PC-3 (cell line): ENCODE results near the gene SELENOK. TPM values are rescaled to one million over a fixed set of nuclear protein-coding genes. Genes with fewer than 3 reads are reported as not detected.

ENCODE experiments used
- ATAC-seq: fragments of 200-7000 bp; cut with Tn5 transposase; 2 replicates; pipeline ENCODE4 v1.9.1; 2020; ENCODE audit warnings: mild to moderate bottlenecking, moderate library complexity
- BruUV-seq: library from RNA; stranded (reverse); fragments of 400-500 nt; replicated peaks from 2 replicates; lab custom pipeline; 2021; lab: Mats Ljungman, UMichigan
- CTCF ChIA-PET: fragments of 300-600 bp; sonication (Branson Sonifier 250); formaldehyde crosslinking; loops from one replicate; lab custom pipeline; 2022; ENCODE audit warnings: antibody characterized with exemption; lab: Charles Lee
- POLR2A ChIA-PET: fragments of 300-600 bp; sonication (Branson Sonifier 250); formaldehyde crosslinking; loops from one replicate; lab custom pipeline; 2022; ENCODE audit warnings: antibody characterized with exemption; ENCODE audit not compliant: unreplicated experiment; lab: Charles Lee
- DNase-seq: peaks from one replicate; pipeline ENCODE4 v3.0.0-alpha.2; 2015
- H2AFZ ChIP-seq: fragments of 300-600 bp; sonication (generic); 2 replicates; pipeline ENCODE4 v1.6.0; 2016; ENCODE audit warnings: antibody characterized with exemption, low read length
- H3F3A ChIP-seq: fragments of 300-600 bp; sonication (generic); one replicate; pipeline ENCODE4 v1.6.0; 2017; ENCODE audit warnings: antibody characterized with exemption, low read length, control low read depth, mild to moderate bottlenecking; ENCODE audit not compliant: unreplicated experiment
- H3K27ac ChIP-seq: fragments of 300-600 bp; sonication (generic); 2 replicates; pipeline ENCODE4 v1.5.1; 2016; ENCODE audit warnings: mild to moderate bottlenecking, low read length
- H3K27me3 ChIP-seq: fragments of 300-600 bp; sonication (generic); 2 replicates; pipeline ENCODE4 v1.6.1; 2016; ENCODE audit warnings: low read length, mixed read lengths
- H3K36me3 ChIP-seq: fragments of 300-600 bp; sonication (generic); 2 replicates; pipeline ENCODE4 v1.6.1; 2016; ENCODE audit warnings: low read depth, mixed run types, low read length, mixed read lengths
- H3K4me1 ChIP-seq: fragments of 300-600 bp; sonication (generic); 2 replicates; pipeline ENCODE4 v1.5.1; 2016; ENCODE audit warnings: low read length; ENCODE audit not compliant: insufficient read depth
- H3K4me2 ChIP-seq: fragments of 300-600 bp; sonication (generic); 2 replicates; pipeline ENCODE4 v1.6.0; 2016; ENCODE audit warnings: low read length
- H3K4me3 ChIP-seq: fragments of 300-600 bp; sonication (generic); 2 replicates; pipeline ENCODE4 v1.5.1; 2016; ENCODE audit warnings: mild to moderate bottlenecking, low read length, mixed read lengths
- H3K79me2 ChIP-seq: fragments of 300-600 bp; sonication (generic); 2 replicates; pipeline ENCODE4 v1.6.1; 2017; ENCODE audit warnings: low read length, mixed read lengths
- H3K9ac ChIP-seq: fragments of 300-600 bp; sonication (generic); 2 replicates; pipeline ENCODE4 v1.6.0; 2016; ENCODE audit warnings: mild to moderate bottlenecking, low read length
- H3K9me2 ChIP-seq: fragments of 300-600 bp; sonication (generic); replicated peaks from 2 replicates; pipeline ENCODE4 v1.6.1; 2016; ENCODE audit warnings: mixed run types, low read length, mixed read lengths
- H3K9me3 ChIP-seq: fragments of 300-600 bp; sonication (generic); 2 replicates; pipeline ENCODE4 v1.6.1; 2016; ENCODE audit warnings: low read length, mixed read lengths
- H4K20me1 ChIP-seq: fragments of 300-600 bp; sonication (generic); 2 replicates; pipeline ENCODE4 v1.6.1; 2016; ENCODE audit warnings: low read length, mixed read lengths
- EZH2 ChIP-seq: fragments of 300-600 bp; sonication (generic); IDR thresholded peaks from one replicate; pipeline ENCODE4 v1.6.1; 2017; ENCODE audit warnings: antibody characterized with exemption, mild to moderate bottlenecking, low read length; ENCODE audit not compliant: unreplicated experiment
- EZH2phosphoT487 ChIP-seq: fragments of 300-600 bp; sonication (generic); IDR thresholded peaks from 2 replicates; pipeline ENCODE4 v1.6.1; 2018; ENCODE audit warnings: mild to moderate bottlenecking, antibody characterized with exemption, low read length, borderline replicate concordance
- intact Hi-C: fragments of 100-400 bp; cut with micrococcal nuclease; formaldehyde crosslinking; loops from 2 replicates; pipeline ENCODE4 v1.9.0; 2023
- total RNA-seq: library from RNA; depleted of rRNA; stranded (reverse); fragments of >200 nt; gene quantifications from 2 replicates; pipeline ENCODE4 v1.2.3, GENCODE V29; 2014; rRNA removed
- TF ChIP-seq, protein P1 (sequence below): fragments of 300-600 bp; sonication (generic); conservative IDR thresholded peaks from 2 replicates; pipeline ENCODE4 v1.5.1; 2017; ENCODE audit warnings: antibody characterized with exemption, low read depth, mild to moderate bottlenecking, low read length

The SELENOK gene
- total RNA-seq, 1 experiment from 2014 or later, result 72.9 TPM

DNA sequence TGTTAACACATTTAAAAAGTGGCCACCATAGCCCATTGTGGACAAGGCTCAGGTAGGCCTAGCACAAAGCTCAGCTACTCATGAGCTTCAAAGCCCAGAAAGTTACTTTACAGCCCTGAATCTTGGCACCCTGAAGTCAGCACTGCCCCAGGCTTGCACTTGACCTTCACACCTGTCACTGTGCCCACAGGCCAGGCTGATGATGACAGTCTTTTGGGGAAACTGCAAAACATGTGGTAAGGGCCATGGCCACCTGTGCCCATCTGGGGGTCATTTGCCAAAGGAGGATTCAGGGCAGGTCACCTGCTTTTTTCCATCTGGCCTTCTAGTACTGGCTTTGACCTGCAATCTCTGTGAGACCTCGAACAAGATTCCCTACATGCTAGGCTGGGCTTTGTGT is 56.4 kb downstream of the SELENOK start:
- Histone ChIP-seq H3K4me2 (no peak overlapping the region), H3K79me2 (no peaks in the 10 kb centered on the region), H3K9ac (no peak overlapping the region), H2AFZ (no peak overlapping the region), H4K20me1 (no peaks in the 10 kb centered on the region), H3K4me3 (no peak overlapping the region), H3F3A (no peaks in the 10 kb centered on the region), H3K9me2 (no peaks in the 10 kb centered on the region), H3K27ac (no peak overlapping the region), H3K27me3 (no peaks in the 10 kb centered on the region), H3K36me3 (no peaks in the 10 kb centered on the region), H3K4me1 (no peaks in the 10 kb centered on the region), H3K9me3 (no peaks in the 10 kb centered on the region)
- ChIA-PET POLR2A (no interaction called here), CTCF (no interaction called here)
- DNase-seq, result no peak
- ATAC-seq, result no peak
- no TSS peak for BruUV-seq
- intact Hi-C loops, result no loop called here
- TF ChIP-seq, protein P1, sequence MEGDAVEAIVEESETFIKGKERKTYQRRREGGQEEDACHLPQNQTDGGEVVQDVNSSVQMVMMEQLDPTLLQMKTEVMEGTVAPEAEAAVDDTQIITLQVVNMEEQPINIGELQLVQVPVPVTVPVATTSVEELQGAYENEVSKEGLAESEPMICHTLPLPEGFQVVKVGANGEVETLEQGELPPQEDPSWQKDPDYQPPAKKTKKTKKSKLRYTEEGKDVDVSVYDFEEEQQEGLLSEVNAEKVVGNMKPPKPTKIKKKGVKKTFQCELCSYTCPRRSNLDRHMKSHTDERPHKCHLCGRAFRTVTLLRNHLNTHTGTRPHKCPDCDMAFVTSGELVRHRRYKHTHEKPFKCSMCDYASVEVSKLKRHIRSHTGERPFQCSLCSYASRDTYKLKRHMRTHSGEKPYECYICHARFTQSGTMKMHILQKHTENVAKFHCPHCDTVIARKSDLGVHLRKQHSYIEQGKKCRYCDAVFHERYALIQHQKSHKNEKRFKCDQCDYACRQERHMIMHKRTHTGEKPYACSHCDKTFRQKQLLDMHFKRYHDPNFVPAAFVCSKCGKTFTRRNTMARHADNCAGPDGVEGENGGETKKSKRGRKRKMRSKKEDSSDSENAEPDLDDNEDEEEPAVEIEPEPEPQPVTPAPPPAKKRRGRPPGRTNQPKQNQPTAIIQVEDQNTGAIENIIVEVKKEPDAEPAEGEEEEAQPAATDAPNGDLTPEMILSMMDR, result no peak
- TF ChIP-seq EZH2phosphoT487, result no peak
- no peak for TF ChIP-seq EZH2

DNA sequence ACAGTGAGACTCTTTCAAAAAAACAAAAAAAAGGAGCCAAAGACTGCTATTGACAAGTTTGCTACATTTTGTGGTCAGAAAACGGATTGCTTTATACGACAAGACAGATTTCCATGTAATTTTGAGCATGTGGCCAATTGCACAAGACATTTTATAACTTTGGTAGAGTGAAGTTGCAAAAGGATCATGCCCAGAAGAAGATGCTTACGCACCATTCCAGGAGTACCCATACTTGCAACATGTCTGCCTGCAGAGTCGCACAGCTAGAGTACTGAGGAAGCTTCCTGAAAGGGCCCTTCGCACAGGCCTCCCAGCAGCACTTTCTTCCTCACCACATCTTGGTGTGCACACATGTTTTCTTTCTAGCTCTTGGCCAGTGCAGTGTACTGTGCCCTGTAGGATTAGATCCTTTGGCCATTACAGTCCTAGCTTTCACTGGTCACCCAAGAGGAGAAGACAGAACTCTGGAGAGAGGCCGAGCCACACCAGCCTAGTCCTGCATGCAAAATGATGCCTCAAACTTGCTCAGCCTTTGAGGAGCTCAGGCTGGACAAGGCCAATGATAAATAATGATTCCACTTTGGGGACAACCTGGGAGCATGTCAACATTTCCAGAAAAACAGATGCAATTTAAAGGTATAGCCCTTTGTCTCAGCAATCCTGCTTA is 57.1 kb downstream of the SELENOK start:
- H3K9me3 ChIP-seq, result no peaks in the 10 kb centered on the region
- TF ChIP-seq, protein P1, result no peak
- TF ChIP-seq EZH2 (no peak), EZH2phosphoT487 (no peak)
- H3F3A ChIP-seq, result no peaks in the 10 kb centered on the region
- ChIA-PET POLR2A (no interaction called here), CTCF (no interaction called here)
- no peaks in the 10 kb centered on the region for H3K27me3 ChIP-seq
- no peaks in the 10 kb centered on the region for H3K36me3 ChIP-seq
- no peak for ATAC-seq
- no peak overlapping the region for H3K4me3 ChIP-seq
- no TSS peak for BruUV-seq
- H4K20me1 ChIP-seq, result no peaks in the 10 kb centered on the region
- intact Hi-C loops, result no loop called here
- DNase-seq, result no peak
- no peak overlapping the region for H3K27ac ChIP-seq
- no peak overlapping the region for H3K4me2 ChIP-seq
- no peaks in the 10 kb centered on the region for H3K9me2 ChIP-seq
- H2AFZ ChIP-seq, result no peak overlapping the region
- no peak overlapping the region for H3K9ac ChIP-seq
- no peaks in the 10 kb centered on the region for H3K79me2 ChIP-seq
- H3K4me1 ChIP-seq, result no peaks in the 10 kb centered on the region

Other genes with a start within 250 kb of the SELENOK start
- 3.2 and 5.1 TPM in 2 replicates for gene CHDH, start 45.4 kb downstream of the SELENOK start, total RNA-seq
- 2.3 TPM in 2 replicates for gene IL17RB, start 45.3 kb downstream of the SELENOK start, total RNA-seq
- 22.3 and 47.5 TPM in 2 replicates for gene ACTR8, start 9.7 kb downstream of the SELENOK start, total RNA-seq
- not detected in 2 replicates for gene CACNA2D3, start 230.7 kb upstream of the SELENOK start, total RNA-seq